ENCODE results near the gene TMEM200A. TPM values are rescaled to one million over a fixed set of nuclear protein-coding genes. Genes with fewer than 3 reads are reported as not detected.

The TMEM200A gene
- total and polyA plus RNA-seq, 2 of the 8 experiments (the other 6 are each of a cell fraction or from before 2014, with no cell fraction given): 6.2 to 13.9 TPM

DNA sequence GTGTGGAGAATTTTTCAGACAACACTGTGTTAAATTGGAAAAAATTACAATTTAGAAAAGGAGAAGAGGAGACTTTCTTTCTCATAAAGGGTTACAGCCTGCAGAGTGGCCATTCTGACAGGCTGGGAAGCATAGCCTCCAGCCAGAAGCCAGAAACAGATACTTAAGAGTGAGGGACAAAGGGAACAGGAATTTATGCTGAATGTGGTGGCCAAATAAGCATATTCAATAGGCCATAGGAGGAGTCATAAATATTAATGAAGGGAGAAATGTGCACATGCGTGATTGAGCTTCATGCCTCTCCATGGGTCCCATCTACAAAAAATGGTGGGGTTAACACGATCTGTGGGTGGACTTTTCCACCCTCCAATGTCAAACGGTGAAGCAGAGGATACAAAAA, 13.4 kb downstream of the TMEM200A start (continued):
- TF ChIP-seq GABPA (IDR thresholded peaks at IDR 0.05; ENCODE audit: borderline replicate concordance, insufficient read depth, low read length) (no peak), RNF2 (IDR thresholded peaks at IDR 0.05; ENCODE audit: borderline replicate concordance, low read depth, low read length, missing control alignments, poor library complexity, severe bottlenecking) (no peak), JUN (IDR thresholded peaks at IDR 0.05; ENCODE audit: low read depth, low read length) (no peak), POLR2AphosphoS5 (IDR thresholded peaks at IDR 0.05; ENCODE audit: low read depth, low read length) (no peak), RXRA (IDR thresholded peaks at IDR 0.05; ENCODE audit: insufficient read depth, low read depth, low read length) (no peak)
